GM12892 (cell line): ENCODE results near the gene WDR64.
A peak's percentile ranks its signal among the peaks of the same experiment; 100 is the strongest.

Source experiments
- DNase-seq: peaks from one replicate; pipeline ENCODE4 v3.0.0; 2011; ENCODE audit not compliant: insufficient read length
- FAIRE-seq: peaks from 2 replicates; lab custom pipeline; 2011; peaks lifted over from hg19 to GRCh38; lab: Jason Lieb, UNC
- POLR2A ChIP-seq: IDR thresholded peaks from 2 replicates; pipeline ENCODE4 v1.6.1; 2011; ENCODE audit warnings: low read depth, low read length, control low read depth
- POLR2AphosphoS5 ChIP-seq: IDR thresholded peaks from 2 replicates; pipeline ENCODE4 v1.6.1; 2011; ENCODE audit warnings: low read depth, low read length, control low read depth
- TAF1 ChIP-seq: IDR thresholded peaks from 2 replicates; pipeline ENCODE4 v1.6.1; 2011; ENCODE audit warnings: low read depth, mild to moderate bottlenecking, control low read depth, low read length, borderline replicate concordance

Gene WDR64

DNA sequence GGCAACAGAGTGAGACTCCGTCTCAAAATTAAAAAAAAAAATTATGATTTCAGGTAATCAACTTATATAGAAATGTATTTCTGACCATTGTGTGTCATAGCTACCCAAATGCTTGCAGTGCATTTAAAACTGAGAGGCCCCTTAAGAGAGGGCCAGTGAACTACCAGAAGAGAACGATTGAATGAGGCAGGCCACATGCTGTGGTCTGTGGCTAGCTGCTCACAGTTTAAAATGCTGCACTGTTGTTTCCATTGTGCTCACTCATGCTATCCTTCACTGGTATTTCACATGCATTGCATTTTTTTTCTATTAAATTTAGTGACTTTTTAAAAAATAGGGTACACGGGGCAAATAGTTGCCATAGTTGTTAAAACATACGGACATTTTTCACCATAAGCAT is 37.9 kb upstream of the WDR64 start:
- TF ChIP-seq TAF1 (no peak), POLR2A (no peak), POLR2AphosphoS5 (no peak)
- FAIRE-seq (no peak), DNase-seq (no peak)

DNA sequence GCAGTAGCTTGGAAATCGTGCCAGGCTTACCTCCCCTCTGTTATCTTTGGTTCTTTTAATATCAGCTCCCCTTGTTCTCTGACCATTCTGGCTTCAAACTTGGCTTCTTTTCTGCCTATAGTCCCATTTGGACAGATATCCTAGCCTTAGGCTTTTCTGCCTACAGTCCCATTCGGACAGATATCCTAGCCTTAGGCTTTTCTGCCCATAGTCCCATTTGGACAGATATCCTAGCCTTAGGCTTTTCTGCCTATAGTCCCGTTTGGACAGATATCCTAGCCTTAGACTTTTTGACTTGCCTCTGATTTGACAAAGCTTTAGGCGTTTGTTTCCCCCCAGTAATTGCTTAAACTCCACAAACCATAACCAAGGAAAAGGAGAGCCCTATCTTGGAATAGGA is 37.5 kb upstream of the WDR64 start:
- FAIRE-seq (no peak), DNase-seq (no peak)
- TF ChIP-seq POLR2AphosphoS5 (no peak), TAF1 (no peak), POLR2A (no peak)

DNA sequence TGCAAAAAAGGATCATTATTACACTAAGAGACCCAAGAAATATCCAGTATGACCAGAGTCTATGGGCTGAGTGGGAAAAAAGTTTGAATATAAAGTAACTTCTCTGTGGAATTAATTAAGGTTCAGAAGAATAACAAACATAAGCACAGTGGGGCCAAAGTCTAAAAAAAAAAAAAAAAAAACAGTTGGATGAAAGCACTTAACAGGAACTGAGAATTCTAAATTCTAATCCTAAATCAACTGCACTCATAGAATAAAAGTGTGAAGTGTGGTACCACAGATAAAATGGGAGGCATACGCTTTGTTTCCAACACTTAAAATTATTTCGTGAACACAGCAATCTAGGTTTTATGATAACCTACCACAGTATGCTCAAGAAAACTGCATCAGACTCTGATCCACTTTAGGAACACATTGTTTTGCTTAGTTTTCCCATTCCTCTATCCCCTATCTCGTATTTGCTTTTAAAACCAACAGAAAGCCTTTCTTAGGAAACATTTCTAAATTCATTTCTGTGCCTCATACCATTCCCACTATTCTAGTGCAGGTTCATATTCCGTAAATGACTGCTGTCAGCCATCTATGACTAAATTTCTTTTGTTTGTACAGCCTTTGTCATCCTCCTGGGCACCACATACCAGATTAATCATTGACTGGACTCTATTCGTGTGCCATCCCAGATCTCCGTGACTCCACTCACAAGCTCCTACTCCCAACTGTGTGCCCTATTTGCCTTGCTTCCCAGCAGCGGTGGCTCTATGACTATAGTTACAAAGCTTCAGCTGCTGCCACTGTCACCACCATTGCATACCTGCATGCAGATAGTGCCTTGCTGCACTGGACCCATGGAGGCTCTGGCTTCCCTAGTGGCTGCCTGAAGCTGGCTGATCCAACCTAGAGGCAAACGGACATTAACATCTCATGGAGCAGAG is 36.8 kb upstream of the WDR64 start:
- TF ChIP-seq POLR2AphosphoS5 (no peak), TAF1 (no peak), POLR2A (no peak)
- FAIRE-seq (no peak), DNase-seq (no peak)

DNA sequence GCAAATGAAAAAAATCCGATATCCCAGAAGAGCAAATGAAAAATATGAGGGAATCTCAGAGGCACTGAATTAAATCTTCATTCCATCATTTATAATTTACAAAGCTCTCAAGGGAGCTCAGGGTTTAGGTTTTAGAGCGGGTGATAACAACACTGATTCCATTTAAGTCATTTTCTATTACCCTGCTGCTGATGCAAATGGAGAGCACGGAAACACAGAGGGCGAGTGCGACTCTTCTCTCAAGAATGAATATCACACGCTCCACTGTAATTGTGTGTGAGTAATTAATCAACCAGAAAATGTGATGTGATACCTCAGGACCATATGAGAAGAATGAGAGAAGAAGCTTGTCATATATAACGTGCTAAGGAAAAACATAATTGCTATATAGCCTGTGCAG is 34.7 kb upstream of the WDR64 start:
- no peak for FAIRE-seq

DNA sequence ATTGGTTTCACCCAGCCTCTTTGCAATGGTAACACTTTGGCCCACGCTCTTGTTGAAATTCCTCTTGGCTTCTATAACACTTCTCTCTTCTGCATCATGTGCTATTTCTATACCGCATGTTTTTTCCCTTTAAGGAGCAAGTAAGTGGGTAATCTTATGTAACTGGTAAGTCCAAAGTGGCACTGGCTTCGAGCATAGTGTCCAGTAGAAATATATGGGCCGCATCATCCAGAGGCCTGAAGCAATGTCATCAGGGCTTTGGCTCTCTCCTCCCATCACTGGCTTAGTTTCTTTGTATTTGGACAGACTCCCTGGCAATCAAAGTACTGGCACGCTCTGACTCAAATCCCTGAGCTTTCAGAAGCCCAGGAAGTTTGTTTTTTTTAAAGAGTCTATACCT is 29.4 kb upstream of the WDR64 start:
- DNase-seq: no peak
- TF ChIP-seq TAF1 (no peak), POLR2AphosphoS5 (no peak), POLR2A (no peak)
- no peak for FAIRE-seq

More for the DNA sequence above, 34.7 kb upstream of the WDR64 start:
- TF ChIP-seq POLR2A (no peak), POLR2AphosphoS5 (no peak), TAF1 (no peak)
- DNase-seq: no peak

DNA sequence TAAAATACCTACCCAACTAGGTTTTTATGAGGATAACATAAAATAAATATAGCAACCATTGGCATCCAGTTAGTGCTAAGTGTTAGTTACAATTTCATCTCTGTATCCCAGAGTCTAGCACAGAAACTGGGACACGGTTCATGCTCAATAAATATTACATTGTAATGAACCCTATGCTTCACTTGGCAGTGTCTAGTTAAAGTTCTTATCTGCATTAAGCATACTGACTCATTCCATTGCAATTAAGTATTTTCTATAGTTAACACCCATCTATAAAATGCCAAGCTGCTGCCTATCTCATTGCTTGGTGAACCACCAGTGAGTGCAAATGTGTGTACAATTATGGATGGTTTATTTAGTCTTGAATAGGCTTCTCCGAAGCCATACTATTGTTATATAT is 27.1 kb upstream of the WDR64 start:
- no peak for DNase-seq
- no peak for TF ChIP-seq POLR2A
- no peak for TF ChIP-seq POLR2AphosphoS5
- TF ChIP-seq TAF1: no peak
- FAIRE-seq: no peak

DNA sequence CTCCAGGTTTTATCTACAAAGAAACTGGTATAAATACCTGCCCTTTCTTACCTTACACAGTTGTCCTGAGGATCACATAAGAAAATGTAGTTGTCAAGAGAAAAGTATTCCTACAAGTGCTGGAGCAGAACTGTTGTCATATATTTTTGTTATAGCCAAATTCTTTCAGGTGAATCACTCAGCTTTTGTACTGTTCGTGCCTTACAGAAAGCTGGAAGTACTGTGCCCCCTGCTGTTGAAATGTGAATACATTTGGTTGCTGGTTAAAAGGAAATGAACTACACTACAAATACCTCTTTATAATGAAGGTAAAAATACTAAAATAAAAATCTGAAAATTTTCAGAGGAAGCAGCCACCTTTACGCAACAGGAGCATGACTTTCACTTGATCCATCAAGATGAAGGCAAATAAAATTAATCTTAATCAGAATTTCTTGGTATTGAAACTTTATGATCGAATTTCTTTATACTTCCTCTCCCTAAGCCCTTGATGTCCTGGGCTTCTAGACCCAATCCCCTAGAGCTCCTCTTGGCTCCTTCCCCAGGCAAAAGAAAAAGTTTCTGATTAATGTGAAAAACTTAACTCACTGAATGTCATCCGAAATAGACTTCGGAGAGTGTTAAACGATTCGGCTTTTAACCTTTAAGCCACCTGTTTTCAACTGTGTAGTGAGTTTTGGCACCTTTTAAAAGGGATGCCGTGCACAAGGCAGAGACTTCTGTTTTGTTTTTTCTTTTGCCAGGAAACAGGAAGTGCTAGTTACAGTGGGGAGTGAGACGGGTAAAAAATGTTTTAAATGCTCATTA is 24.4 kb upstream of the WDR64 start:
- TF ChIP-seq POLR2AphosphoS5 (no peak), POLR2A (no peak)
- FAIRE-seq: peak; percentile 75
- no peak for DNase-seq

DNA sequence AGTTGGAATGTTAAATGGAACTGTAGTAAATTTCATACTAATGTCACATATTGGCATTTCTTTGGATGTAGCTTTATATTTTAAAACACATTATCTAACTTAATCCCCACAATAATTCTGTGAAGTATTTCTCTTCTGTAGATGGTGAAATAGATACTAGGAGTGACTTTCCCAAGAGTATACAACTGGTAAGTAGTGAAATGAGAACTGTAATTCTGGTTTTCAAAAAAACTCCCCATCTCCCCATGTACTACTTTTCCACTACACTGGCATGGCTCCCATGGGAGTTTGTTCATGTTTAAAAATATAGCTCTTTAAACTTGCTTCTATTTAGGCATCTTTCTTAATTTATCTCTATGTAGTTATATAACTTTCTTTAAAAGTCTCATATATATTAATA is 22.1 kb upstream of the WDR64 start:
- no peak for FAIRE-seq
- DNase-seq: no peak
- TF ChIP-seq POLR2AphosphoS5 (no peak), POLR2A (no peak), TAF1 (no peak)

DNA sequence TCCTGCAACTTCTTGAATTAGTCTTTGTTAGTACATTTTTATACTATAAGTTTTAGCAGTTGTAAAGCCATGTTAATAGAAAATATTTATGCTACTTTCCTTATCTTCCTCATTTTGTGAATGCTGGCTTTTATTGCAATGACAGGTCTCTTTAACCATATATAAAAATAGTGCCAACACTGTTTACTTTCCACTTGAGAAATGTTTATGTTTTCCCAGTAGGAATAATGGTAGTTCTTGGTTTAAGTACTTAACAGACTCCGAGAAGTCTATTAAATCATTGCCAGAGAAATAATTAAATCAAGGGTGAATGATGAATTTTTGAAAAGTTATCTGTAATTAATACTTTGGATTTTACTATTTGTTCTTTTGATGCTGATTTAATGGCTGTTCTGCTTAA is 21.6 kb upstream of the WDR64 start:
- TF ChIP-seq POLR2A (no peak), TAF1 (no peak)
- FAIRE-seq (no peak), DNase-seq (no peak)

DNA sequence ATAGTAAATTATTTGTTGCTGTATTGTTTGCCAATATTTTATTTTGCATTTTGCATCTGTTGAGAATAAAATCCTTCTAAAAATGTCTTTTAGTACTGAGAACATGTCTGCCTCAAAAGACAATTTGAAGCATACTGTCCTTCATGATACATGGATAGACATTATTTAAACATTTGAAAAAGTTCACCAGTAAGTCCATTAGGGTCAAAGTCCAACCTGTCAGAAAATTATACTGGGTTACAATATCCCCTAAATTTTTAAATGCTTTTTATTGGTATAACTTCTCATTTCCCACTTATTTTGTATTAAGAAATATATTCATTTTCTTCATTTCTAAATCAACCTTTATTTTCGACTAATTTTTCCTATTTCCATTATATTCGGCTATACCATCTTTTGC is 21.2 kb upstream of the WDR64 start:
- no peak for FAIRE-seq
- TF ChIP-seq TAF1: no peak
- no peak for TF ChIP-seq POLR2AphosphoS5
- no peak for TF ChIP-seq POLR2A
- no peak for DNase-seq

DNA sequence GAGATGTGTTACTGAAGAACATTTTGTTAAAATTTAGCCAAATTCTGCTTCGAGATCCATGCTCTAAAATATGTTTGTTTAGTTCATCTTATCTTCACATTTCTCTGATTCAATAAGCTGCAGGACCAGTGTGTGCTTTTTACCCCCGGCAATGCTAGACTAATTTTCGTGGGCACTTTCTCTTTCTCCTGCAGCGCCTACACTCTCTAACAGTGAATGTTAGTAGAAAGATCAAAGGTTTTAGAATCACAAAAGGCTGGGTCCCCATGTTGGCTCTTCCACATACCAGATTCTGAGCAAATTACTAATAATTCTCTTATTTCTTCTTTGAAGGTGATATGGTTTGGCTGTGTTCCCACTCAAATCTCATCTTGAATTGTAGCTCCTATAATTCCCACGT is 20.4 kb upstream of the WDR64 start:
- TF ChIP-seq TAF1 (no peak), POLR2AphosphoS5 (no peak), POLR2A (no peak)
- FAIRE-seq (peak; percentile 54), DNase-seq (no peak)

DNA sequence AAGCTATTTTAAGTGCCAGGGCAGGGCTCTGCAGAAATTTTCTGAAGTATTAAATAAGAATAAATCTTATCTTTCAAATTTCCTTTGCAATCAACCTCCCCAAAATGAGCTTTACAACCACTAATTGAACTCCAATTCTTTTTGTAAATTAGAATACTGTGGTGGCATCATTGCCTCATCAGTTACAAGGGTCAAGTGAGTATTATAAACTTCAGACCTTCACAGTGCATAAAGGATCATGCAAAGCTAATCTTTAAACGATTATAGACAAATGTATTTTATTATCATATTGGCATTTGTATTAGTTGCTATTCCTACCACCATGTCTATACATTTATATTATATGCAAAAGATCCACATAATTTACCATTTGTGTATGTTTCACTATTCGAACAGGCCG is 19.1 kb upstream of the WDR64 start:
- TF ChIP-seq TAF1 (no peak), POLR2A (no peak)
- no peak for DNase-seq

More for the DNA sequence above, 19.1 kb upstream of the WDR64 start:
- FAIRE-seq: no peak
